GM19035 (cell line): ENCODE measurements around the gene ECHS1.
"Not testable (repeated sequence)": the region's sequence is repeated elsewhere in the genome, so short reads cannot be mapped to it uniquely, and the experiment has no call there.

ENCODE experiments used
- ATAC-seq: cut with Tn5 transposase; IDR thresholded peaks from one replicate; pipeline ENCODE4 v1.9.1; 2021; ENCODE audit not compliant: unreplicated experiment

Gene ECHS1

DNA sequence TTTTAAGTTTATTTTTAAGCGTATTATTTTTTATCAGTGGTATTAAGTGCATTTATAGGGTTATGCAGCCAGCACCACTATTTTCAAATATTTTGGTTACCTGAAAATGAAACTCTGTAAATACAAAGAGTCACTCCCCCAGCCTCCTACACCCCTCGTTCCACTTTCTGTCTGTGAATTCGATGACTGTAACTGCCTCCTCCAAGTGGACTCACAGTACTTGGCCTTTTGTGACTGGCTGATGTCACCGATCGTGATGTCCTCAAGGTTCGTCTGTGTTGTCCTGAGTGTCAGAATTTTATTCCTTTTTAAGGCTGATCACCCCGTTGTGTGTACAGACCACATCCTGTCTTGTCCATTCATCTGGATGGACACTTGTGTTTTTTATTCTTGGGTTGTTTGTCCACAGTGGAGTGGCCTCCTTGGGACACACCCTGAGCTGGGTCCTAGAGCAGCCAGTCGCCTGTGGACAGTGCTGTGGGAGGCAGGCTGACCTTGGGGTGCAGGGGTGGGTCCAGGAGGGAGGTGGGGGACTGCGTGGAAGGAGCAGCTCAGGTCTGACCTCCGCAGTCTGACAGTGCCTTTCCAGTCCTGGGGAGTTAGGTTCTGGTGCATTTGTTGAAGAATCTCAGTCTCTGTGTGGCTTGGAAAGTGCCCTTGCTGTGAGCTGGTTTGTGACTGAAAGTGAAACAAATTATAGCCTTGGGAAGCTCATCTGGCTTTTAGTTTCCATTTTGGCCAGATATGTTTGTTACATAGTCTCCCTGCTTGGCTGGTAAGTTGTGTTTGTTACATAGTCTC lies 27.7 kb upstream of the ECHS1 start:
- peak; percentile 69 for ATAC-seq

DNA sequence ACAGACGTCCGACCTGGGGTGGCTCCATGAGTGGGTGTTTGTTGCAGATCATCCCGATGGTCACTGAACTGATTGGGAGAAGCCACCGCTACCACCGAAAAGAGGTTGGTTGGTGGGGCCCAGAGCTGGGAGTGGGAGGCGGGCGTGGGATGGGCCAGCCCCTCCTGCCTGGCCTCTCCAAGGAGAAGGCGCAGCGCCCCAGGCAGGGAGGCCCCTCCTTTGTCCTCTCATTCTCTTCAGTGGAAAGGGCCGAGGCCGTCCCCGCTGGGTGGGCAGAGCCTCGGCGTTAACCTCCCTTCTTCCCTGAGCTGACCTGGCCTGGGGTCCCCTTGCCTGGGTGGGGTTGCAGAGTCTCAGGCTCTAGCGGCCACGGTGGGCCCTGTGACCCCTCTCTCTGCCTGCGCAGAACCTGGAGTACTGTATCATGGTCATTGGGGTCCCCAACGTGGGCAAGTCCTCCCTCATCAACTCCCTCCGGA lies 26.0 kb upstream of the ECHS1 start:
- ATAC-seq: no peak

DNA sequence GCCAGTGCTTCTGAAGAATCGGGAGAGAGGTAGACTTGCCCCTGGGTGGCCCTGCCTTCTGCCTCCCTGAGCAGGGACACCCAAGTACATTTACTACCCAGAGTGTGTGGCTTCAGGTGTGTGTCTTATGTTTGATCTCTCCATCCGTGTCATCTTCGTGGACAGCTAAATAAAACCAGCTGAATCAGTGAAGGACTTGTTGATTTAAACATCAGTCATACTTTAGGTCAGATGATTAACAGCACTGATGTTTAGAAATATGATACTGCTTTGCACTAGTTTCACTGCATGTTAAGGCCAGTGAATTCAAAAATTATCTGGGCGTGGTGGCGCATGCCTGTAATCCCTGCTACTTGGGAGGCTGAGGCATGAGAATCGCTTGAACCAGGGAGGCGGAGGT lies 24.8 kb upstream of the ECHS1 start:
- ATAC-seq: no peak

DNA sequence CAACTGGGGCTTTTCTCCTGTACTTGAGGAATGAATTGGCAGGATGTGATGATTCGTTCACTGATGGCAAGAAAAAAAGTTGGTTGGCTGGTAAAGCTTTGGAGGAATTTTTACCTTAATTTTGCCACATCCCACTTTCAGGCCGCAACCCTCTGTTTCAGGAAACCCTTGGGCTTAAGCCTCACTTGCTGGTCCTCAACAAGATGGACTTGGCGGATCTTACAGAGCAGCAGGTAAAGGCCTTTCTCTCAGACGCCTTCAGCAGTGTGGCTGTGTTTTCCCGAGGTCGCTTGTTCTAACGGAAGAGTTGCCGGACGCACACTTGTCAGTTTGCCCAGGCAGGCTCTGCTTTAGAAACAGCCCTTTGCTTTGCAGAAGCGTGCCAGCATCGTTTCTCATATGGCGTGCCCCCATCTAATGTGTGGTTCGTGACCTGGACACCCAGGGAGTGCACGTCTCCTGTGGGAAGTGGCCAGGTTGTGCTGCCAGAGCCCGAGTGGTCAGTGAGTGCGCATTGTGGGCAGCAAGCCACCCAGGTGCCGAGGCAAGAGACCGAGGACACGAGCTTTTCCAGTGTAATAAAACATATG lies 23.0 kb upstream of the ECHS1 start:
- no peak for ATAC-seq

DNA sequence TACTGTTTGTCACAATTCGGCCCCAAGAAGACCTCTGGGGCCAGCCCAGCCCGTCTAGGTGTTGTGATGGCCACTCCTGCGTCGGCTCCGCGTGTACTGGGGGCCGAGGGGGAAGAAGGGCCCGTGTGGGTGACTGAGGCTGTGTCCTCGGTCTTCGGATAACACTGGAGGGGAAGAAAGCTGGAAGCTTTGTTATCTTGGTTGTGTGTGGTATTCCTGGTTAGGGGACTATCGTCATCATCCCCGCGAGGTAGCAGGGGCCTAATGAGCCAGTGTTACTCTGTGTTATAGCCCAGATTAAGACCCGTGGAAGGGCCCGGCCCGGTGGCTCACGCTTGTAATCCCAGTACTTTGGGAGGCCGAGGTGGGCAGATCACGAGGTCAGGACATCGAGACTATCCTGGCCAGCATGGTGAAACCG lies 21.7 kb upstream of the ECHS1 start:
- no peak for ATAC-seq

DNA sequence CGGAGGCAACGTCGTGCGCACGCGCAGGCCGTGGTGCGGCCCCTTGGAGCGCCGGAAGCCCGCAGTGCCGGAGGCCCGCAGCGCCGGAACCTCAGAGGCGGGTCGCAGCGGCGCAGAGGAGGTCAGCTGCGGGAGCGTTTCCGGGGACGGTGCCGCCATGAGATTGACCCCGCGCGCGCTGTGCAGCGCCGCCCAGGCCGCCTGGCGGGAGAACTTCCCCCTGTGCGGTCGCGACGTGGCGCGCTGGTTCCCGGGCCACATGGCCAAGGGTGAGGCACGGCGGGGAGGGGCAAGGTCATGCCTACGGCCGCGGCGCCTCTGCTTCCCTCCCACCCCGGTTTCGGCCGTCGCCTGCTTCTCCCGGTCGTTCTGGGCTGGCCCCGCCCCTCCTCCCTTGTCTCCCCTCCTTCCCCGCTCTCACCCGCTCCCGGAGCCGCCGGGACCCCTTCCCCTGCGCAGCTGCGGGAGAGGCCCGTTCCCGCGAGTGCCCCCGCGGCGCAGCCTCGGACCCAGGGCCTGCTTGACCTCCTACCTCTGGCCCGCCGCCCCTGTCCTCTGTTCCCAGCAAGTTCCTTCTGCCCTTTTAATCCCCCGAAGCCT lies 21.0 kb upstream of the ECHS1 start, which contains the start of gene MTG1:
MTG1 (plus strand) TSS at position 94 of the 600 bp plus-strand sequence; CDS start at position 158, 64 bp downstream.
- peak; percentile 71 for ATAC-seq

DNA sequence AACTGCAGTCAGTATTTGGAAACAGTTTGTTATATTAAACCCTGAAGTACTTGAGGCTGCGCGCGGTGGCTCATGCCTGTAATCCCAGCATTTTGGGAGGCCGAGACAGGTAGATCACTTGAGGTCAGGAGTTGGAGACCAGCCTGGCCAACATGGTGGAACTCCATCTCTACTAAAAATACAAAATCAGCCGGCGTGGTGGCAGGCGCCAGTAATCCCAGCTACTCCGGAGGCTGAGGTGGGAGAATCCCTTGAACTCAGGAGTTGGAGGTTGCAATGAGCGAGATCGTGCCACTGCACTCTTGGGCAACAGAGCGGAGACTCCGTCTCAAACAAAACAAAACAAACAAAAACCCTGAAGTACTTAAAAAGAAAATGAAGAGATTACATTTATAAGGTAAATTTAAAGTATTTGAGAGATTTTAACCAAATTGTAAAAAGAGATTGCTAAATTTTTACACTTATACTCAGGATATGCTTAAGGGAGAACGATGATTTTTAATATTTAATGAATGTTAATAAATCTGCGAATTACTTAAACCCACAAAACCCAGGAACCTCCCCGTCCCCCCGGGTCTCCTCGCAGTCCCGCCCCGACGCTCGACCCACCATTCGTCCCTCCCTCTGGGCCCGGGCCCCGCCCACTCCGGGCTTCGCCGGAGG lies 20.4 kb upstream of the ECHS1 start:
- ATAC-seq: no peak

DNA sequence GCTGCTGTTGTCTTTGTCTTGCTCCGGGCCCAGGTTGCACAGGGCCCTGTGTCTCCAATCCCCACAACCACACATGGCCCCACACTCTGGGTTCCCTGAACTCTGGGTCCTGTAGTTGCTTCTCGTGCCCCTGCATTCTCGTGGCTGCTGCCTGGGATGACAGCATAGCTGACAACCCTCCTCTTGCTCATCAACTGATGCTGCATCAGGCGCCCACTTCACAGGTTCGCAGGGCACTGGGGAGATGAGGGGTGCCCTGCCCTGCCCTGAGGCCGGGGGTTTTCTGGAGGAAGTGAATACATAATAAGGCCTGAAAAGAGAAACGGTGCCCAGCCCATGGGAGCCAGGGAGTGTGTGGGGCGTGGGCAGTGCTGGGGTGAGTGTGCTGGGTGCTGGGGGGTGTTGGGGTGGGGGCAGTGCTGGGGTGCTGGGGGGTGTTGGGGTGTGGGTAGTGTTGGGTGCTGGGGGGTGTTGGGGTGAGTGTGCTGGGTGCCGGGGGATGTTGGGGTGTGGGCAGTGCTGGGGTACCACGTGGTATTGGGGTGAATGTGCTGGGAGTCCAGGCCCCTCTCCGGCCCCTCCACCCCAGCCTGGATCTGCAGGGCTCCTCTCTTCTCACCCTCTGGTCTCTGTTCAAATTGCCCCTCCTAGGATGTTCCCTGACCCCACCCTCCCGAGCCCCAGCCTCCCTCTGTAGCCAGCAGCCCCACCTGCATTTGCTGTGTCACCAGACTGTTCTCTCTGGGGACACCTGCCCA lies 18.8 kb upstream of the ECHS1 start:
- no peak for ATAC-seq

DNA sequence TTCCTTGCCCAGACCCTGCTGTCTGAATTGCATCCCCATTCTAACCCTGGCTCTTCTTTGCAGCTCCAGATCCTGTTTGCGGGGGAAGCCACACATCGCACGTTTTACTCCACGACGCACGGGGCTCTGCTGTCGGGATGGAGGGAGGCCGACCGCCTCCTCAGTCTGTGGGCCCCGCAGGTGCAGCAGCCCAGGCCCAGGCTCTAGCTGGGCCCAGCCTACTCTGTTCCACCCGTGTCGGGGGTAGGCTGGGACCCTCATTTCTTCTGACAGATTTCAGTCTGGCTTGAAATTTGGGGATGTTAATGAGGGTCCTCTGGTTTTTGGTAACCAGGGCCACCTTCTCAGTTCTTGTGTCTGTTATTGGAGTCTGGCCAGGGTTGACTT lies 18.1 kb upstream of the ECHS1 start:
- no peak for ATAC-seq

DNA sequence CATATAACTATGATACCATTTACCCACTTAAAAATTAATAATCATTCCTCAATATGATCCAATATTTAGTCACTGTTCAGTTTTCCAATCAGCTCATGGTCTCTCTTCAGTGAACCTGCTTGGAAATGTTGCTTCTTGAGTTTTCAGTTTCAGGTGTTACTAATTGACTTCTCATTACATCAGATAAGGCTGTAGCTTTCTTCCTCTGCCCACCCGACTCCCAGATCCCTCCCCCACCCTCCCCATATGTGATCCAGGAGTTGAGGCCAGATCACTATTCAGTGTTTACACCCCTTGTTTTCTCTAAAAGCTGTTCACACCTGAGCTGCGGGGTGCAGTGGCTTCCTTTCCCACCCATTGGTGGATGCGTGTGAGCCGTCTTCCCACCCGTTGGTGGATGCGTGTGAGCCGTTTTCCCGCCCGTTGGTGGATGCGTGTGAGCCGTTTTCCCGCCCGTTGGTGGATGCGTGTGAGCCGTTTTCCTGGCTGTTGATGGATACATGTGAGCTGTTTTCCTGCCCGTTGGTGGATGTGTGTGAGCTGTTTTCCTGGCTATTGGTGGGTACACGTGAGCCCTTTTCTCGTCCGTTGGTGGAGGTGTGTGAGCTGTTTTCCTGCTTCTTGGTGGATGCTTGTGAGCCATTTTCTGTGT lies 17.6 kb upstream of the ECHS1 start:
- no peak for ATAC-seq

DNA sequence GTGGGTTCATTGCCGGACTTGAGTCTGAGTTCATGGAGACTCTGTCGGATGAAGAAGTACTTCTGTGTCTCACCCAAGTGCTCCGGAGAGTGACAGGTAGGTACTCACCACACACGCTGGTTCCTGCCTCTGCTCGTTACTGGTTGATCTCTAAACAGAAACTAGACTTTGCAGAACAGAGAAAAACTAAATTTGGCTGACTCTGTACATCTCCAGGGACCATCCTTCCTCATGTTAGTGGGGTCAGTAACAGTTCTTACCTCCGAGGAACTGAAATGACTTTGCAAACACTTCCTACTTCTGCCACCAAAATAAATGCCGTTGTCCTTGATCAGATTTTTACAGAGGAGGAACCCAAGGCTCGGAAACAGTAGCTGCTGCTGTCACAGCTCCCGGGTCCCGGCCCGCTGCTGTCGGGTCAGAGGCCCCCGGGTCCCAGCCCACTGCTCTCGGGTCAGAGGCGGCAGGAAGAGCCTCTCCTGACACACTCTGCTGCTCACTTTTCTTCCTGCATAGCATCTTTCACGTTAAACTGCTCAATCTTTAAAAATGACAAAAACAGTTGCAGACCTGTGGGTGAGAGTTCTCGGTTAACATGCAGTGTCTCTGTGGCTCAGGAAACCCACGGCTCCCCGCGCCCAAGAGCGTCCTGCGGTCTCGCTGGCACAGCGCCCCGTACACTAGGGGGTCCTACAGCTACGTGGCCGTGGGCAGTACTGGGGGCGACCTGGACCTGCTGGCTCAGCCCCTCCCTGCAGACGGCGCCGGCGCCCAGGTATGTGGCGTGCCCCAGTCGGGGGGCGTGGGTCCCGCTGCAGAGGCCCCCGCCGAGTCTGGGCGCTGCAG lies 16.0 kb upstream of the ECHS1 start:
- peak; percentile 79 for ATAC-seq

DNA sequence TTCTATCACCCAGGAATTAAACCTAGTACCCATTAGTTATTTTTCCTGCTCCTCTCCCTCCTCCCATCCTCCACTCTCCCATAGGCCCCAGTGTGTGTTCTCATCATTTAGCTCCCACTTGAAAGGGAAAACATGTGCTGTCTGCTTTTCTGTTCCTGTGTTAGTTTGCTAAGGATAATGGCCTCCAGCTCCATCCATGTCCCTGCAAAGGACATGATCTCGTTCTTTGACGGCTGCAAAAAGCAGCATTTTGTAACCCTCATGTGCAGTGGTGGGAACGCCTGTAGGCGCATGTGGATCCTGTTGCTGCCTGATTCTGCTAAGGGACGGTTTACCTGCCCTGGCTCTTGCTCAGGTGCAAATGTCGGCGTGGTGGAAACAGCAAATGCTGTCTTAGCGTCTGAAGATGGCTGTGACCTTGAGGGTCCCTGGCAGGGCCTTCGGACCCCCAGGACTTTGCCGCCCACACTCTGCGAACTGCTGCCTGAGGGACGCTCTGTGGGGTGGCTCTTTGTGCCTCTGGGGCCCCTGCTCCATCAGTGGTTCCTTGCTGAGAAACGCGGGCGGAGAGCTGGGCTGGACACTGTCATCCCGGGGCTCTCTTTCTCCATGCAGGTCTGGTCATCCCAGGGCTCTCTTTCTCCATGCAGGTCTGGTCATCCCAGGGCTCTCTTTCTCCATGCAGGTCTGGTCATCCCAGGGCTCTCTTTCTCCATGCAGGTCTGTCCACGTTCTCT lies 15.2 kb upstream of the ECHS1 start:
- ATAC-seq: no peak

DNA sequence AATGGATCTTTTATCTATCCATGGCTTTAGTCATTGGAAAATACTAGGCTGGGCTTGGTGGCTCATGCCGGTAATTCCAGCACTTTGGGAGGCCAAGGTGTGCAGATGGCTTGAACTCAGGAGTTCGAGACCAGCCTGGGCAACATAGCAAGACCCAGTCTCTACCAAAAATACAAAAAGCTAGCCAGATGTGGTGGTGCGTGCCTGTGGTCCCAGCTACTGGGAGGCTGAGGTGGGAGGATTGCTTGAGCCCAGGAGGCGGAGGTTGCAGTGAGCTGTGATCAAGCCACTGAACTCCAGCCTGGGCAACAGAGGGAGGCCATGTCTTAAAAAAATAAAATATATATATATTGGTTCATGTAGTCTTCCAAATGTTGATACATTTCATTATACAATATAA lies 13.8 kb upstream of the ECHS1 start:
- ATAC-seq: not testable (repeated sequence)

DNA sequence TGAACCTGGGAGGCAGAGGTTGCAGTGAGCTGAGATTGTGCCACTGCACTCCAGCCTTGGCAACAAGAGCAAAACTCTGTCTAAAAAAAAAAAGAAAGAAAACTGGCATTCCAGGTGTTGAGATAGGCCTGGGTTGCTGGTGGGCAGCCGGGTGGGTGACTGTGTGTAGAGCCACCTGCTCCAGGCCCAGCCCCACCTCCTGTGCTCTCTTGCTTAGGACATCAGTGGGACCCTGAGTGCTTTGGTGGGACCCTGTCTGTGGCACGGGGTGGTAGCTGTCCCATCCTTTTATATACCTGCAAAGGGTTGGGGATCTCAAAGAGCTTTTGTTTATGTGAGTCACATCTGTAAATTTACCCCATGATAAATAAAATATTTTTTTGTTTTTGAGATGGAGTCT lies 12.1 kb upstream of the ECHS1 start:
- ATAC-seq: no peak

DNA sequence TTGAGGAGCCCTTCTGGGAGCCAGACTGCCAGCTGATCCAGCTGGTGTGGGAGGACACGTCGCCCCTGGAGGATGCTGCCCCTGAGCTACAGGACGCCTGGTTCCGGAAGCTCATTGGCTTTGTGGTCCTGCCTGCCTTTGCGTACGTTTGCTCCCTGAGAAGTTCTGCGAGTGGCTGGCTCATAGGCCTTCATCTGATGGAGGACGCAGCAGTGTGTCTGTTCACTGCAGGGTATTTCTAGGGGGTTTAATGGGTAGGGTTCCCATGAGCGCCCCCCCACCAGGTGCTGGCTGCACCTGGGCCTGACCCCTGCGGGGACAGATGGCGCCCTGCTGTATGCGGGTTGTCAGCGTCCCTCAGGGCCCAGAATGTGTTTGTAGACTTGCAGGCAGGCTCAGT lies 10.9 kb upstream of the ECHS1 start:
- ATAC-seq: no peak

DNA sequence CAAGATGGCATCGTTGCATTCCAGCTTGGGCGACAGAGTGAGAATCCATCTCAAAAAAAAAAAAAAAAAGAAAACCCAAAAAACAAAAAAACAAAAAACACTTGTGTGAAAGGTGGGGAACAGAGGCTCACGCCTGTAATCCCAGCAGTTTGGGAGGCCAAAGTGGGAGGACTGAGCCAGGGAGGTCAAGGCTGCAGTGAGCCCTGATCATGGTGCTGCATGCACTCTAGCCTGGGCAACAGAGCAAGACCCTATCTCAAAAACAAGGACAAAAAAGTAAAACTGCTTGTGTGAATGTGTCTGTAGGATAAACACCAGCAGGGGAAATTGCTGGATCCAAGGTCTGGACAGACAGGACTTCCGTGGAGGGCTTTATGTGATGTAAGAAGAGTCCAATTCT lies 10.4 kb upstream of the ECHS1 start:
- ATAC-seq: no peak

DNA sequence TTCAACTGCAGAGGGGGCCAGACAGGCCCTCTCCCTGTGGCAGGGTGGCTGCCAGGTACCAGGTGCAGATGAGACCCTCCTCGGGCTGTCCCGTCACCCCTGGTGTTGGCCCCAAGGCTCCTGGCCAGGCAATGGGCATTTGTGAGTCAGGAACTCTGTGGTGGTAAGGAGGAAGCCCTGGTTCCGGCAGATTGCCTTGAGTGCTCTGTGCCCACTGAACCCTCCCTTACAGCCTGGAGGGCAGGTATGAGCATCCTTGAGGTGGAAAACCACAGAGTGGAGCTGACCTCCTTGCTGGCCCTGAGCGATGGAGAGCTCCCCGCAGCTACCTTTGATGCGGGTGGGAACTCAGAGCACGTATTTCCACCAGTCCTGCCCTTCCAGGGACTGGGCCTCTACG lies 7.9 kb upstream of the ECHS1 start:
- ATAC-seq: no peak

DNA sequence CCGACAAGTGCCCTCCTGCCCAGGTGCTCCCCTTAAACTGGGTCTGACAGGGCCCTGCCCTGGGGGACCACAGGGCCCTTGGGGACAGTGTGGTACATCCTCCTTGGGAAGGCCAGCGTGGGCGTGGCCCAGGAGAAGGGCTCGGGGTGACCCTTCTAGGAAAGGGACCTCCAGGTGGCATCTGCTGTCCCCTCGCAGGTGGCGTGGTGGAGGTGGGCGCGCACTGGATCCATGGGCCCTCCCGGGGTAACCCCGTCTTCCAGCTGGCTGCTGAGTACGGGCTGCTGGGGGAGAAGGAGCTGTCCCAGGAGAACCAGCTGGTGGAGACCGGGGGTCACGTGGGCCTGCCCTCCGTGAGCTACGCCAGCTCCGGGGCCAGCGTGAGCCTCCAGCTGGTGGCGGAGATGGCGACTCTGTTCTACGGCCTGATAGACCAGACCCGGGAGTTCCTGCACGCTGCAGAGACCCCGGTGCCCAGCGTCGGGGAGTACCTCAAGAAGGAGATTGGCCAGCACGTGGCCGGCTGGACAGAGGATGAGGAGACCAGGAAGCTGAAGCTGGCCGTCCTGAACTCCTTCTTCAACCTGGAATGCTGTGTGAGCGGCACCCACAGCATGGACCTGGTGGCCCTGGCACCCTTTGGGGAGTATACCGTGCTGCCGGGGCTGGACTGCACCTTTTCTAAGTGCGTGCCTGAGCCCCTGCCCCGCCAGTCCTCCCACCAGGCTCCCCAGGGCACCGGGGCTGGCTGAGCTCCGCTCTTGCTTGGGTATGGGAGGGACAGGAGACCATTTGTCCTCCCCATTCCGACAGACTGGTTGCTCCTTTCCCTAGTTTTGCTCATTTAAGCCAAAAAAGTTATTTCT lies 6.9 kb upstream of the ECHS1 start:
- no peak for ATAC-seq
